SU-DHL-6 (cell line): ENCODE results near the gene ADCY7.
"Not testable (repeated sequence)": the region's sequence is repeated elsewhere in the genome, so short reads cannot be mapped to it uniquely, and the experiment has no call there.

ENCODE experiments used
- H2AFZ ChIP-seq: fragments of 200-600 bp; sonication (generic); 2 replicates; pipeline ENCODE4 v1.6.1; 2014; ENCODE audit warnings: low read depth, mild to moderate bottlenecking, moderate library complexity, mixed read lengths, antibody characterized with exemption, low read length; ENCODE audit not compliant: severe bottlenecking
- H3F3A ChIP-seq: fragments of 200-600 bp; shearing (Covaris generic); 2 replicates; pipeline ENCODE4 v1.6.0; 2016; ENCODE audit warnings: antibody characterized with exemption, mild to moderate bottlenecking; ENCODE audit not compliant: insufficient read depth
- H3K27ac ChIP-seq: fragments of 200-600 bp; sonication (generic); 2 replicates; pipeline ENCODE4 v1.5.1; 2016; ENCODE audit warnings: low read depth, mild to moderate bottlenecking, low read length, moderate library complexity, mixed read lengths
- H3K27me3 ChIP-seq: fragments of 200-600 bp; sonication (generic), shearing (Covaris generic); 2 replicates; pipeline ENCODE4 v1.6.0; 2014; ENCODE audit warnings: mild to moderate bottlenecking, low read length
- H3K36me3 ChIP-seq: fragments of 200-600 bp; sonication (generic); 2 replicates; pipeline ENCODE4 v1.6.1; 2014; ENCODE audit warnings: mild to moderate bottlenecking, low read length, mixed read lengths
- H3K4me2 ChIP-seq: fragments of 300-600, 200-600 bp; shearing (Covaris generic), sonication (generic); 2 replicates; pipeline ENCODE4 v1.6.0; 2014; ENCODE audit warnings: low read length, low read depth, mild to moderate bottlenecking; ENCODE audit not compliant: poor library complexity, severe bottlenecking
- H3K4me3 ChIP-seq: fragments of 200-600 bp; sonication (generic); 2 replicates; pipeline ENCODE4 v1.5.1; 2014; ENCODE audit warnings: antibody characterized with exemption, low read length, mild to moderate bottlenecking, mixed read lengths; ENCODE audit not compliant: insufficient read depth, poor library complexity, severe bottlenecking
- H3K79me2 ChIP-seq: fragments of 200-600 bp; sonication (generic); 2 replicates; pipeline ENCODE4 v1.6.1; 2014; ENCODE audit warnings: mild to moderate bottlenecking, low read length, moderate library complexity; ENCODE audit not compliant: insufficient read depth
- H3K9ac ChIP-seq: fragments of 200-600 bp; sonication (generic); 2 replicates; pipeline ENCODE4 v1.7.0; 2014; ENCODE audit warnings: mild to moderate bottlenecking, low read length
- H3K9me2 ChIP-seq: fragments of 200-600 bp; sonication (generic); replicated peaks from 2 replicates; pipeline ENCODE4 v1.6.1; 2014; ENCODE audit warnings: low read length; ENCODE audit not compliant: insufficient read depth
- H3K9me3 ChIP-seq: fragments of 200-600 bp; sonication (generic); 2 replicates; pipeline ENCODE4 v1.6.1; 2014; ENCODE audit warnings: low read length, mixed read lengths; ENCODE audit not compliant: insufficient read depth
- H4K20me1 ChIP-seq: fragments of 200-600 bp; sonication (generic); 2 replicates; pipeline ENCODE4 v1.6.1; 2014; ENCODE audit warnings: low read depth, mild to moderate bottlenecking, antibody characterized with exemption, low read length, moderate library complexity, mixed read lengths
- CTCF ChIP-seq: fragments of 200-600 bp; sonication (generic); IDR thresholded peaks from one replicate; pipeline ENCODE4 v1.5.1; 2017; ENCODE audit warnings: antibody characterized with exemption, mild to moderate bottlenecking, low read length, moderate library complexity; ENCODE audit not compliant: insufficient read depth, poor library complexity, severe bottlenecking
- EZH2phosphoT487 ChIP-seq: fragments of 200-600 bp; sonication (generic), shearing (Covaris generic); conservative IDR thresholded peaks from 2 replicates; pipeline ENCODE4 v1.6.1; 2018; ENCODE audit warnings: mild to moderate bottlenecking, antibody characterized with exemption, low read length, moderate library complexity, mixed read lengths

Gene ADCY7

GRCh38 chr16:50336884-50337283 lies 70.5 kb downstream of the ADCY7 start:
- H2AFZ ChIP-seq, result no peak overlapping the region
- no peak overlapping the region for H3K4me3 ChIP-seq
- no peaks in the 10 kb centered on the region for H3K9me3 ChIP-seq
- no peak for TF ChIP-seq EZH2phosphoT487
- no peak for TF ChIP-seq CTCF
- H3F3A ChIP-seq, result no peaks in the 10 kb centered on the region; the same call in 1 of the 2 replicates
- H3K27me3 ChIP-seq, result no peaks in the 10 kb centered on the region
- H3K9me2 ChIP-seq, result no peaks in the 10 kb centered on the region
- no peak overlapping the region for H3K4me2 ChIP-seq
- H3K27ac ChIP-seq, result no peak overlapping the region
- no peaks in the 10 kb centered on the region for H3K79me2 ChIP-seq
- H3K9ac ChIP-seq, result no peak overlapping the region
- peaks cover 44% of the 10 kb centered on the region for H3K36me3 ChIP-seq
- no peaks in the 10 kb centered on the region for H4K20me1 ChIP-seq

GRCh38 chr16:50338371-50339231 lies 72.2 kb downstream of the ADCY7 start:
- H3K4me3 ChIP-seq, result no peak overlapping the region
- H3K9ac ChIP-seq, result no peak overlapping the region
- no peaks in the 10 kb centered on the region for H3K9me2 ChIP-seq
- no peak overlapping the region for H3K4me2 ChIP-seq
- no peak overlapping the region for H3K27ac ChIP-seq
- H3F3A ChIP-seq, result no peaks in the 10 kb centered on the region; the same call in 1 of the 2 replicates
- H2AFZ ChIP-seq, result no peak overlapping the region
- H3K36me3 ChIP-seq, result peaks cover 42% of the 10 kb centered on the region
- H3K9me3 ChIP-seq, result no peaks in the 10 kb centered on the region
- TF ChIP-seq CTCF (no peak), EZH2phosphoT487 (no peak)
- H4K20me1 ChIP-seq, result no peaks in the 10 kb centered on the region
- no peaks in the 10 kb centered on the region for H3K27me3 ChIP-seq
- no peaks in the 10 kb centered on the region for H3K79me2 ChIP-seq

- no peaks in the 10 kb centered on the region for H3K9me2 ChIP-seq
- peaks cover 32% of the 10 kb centered on the region for H3K36me3 ChIP-seq
- no peak overlapping the region for H3K9ac ChIP-seq
- TF ChIP-seq CTCF, result no peak
- H3K79me2 ChIP-seq, result no peaks in the 10 kb centered on the region
- no peak overlapping the region for H3K27ac ChIP-seq
- H3K4me3 ChIP-seq, result no peak overlapping the region
- no peaks in the 10 kb centered on the region for H3K9me3 ChIP-seq
- H2AFZ ChIP-seq, result no peak overlapping the region
- no peaks in the 10 kb centered on the region; the same call in 1 of the 2 replicates for H3F3A ChIP-seq
- H4K20me1 ChIP-seq, result no peaks in the 10 kb centered on the region
- H3K27me3 ChIP-seq, result no peaks in the 10 kb centered on the region
- H3K4me2 ChIP-seq, result no peak overlapping the region
Measured at GRCh38 chr16:50340578-50340977, 74.2 kb downstream of the ADCY7 start.

GRCh38 chr16:50343566-50343965 lies 77.2 kb downstream of the ADCY7 start:
- H4K20me1 ChIP-seq, H3K4me2 ChIP-seq, H3F3A ChIP-seq, H2AFZ ChIP-seq, H3K4me3 ChIP-seq, H3K9ac ChIP-seq, H3K27me3 ChIP-seq, H3K27ac ChIP-seq, H3K9me2 ChIP-seq, H3K79me2 ChIP-seq, H3K9me3 ChIP-seq: not testable (repeated sequence)
- peaks cover 27% of the 10 kb centered on the region for H3K36me3 ChIP-seq

- H3K4me3 ChIP-seq, H3K27ac ChIP-seq, H3K9me2 ChIP-seq, H3K9me3 ChIP-seq, H3K79me2 ChIP-seq, H3K4me2 ChIP-seq, H3F3A ChIP-seq, H2AFZ ChIP-seq, H3K9ac ChIP-seq, H4K20me1 ChIP-seq, H3K27me3 ChIP-seq: not testable (repeated sequence)
- peaks cover 24% of the 10 kb centered on the region for H3K36me3 ChIP-seq
Measured at GRCh38 chr16:50345210-50345609, 78.9 kb downstream of the ADCY7 start.
